H9 (cell line): Measurements from ENCODE around the gene RABGAP1L. TPM values are rescaled to one million over a fixed set of nuclear protein-coding genes. Genes with fewer than 3 reads are reported as not detected.

Experiments used
- DNase-seq: peaks from one replicate; pipeline ENCODE4 v3.0.0-alpha.2; 2017
- H2AFZ ChIP-seq: one replicate; pipeline ENCODE4 v1.6.1; 2013; ENCODE audit warnings: mild to moderate bottlenecking, low read length, control low read depth, moderate library complexity
- H2AK5ac ChIP-seq: 2 replicates; pipeline ENCODE4 v1.6.1; 2013; ENCODE audit warnings: low read length, control low read depth, mixed read lengths; ENCODE audit not compliant: insufficient read length
- H2BK120ac ChIP-seq: one replicate; pipeline ENCODE4 v1.6.1; 2013; ENCODE audit warnings: low read depth, mild to moderate bottlenecking, low read length, control low read depth, inconsistent platforms; ENCODE audit not compliant: poor library complexity, severe bottlenecking
- H2BK12ac ChIP-seq: 2 replicates; pipeline ENCODE4 v1.6.1; 2013; ENCODE audit warnings: low read length, control low read depth, mixed read lengths, low read depth; ENCODE audit not compliant: insufficient read length
- H2BK15ac ChIP-seq: 2 replicates; pipeline ENCODE4 v1.6.1; 2013; ENCODE audit warnings: low read depth, low read length, control low read depth
- H2BK20ac ChIP-seq: one replicate; pipeline ENCODE4 v1.6.1; 2013; ENCODE audit warnings: low read depth, mild to moderate bottlenecking, low read length, control low read depth, inconsistent platforms; ENCODE audit not compliant: poor library complexity, severe bottlenecking
- H2BK5ac ChIP-seq: 2 replicates; pipeline ENCODE4 v1.6.1; 2013; ENCODE audit warnings: low read length, control low read depth, mixed read lengths; ENCODE audit not compliant: insufficient read length
- H3K14ac ChIP-seq: 2 replicates; pipeline ENCODE4 v1.6.1; 2013; ENCODE audit warnings: low read length, control low read depth; ENCODE audit not compliant: insufficient read depth
- H3K18ac ChIP-seq: 2 replicates; pipeline ENCODE4 v1.6.1; 2013; ENCODE audit warnings: low read depth, mild to moderate bottlenecking, mixed read lengths, low read length, control low read depth; ENCODE audit not compliant: insufficient read length
- H3K23ac ChIP-seq: 2 replicates; pipeline ENCODE4 v1.6.1; 2013; ENCODE audit warnings: low read length, control low read depth, mixed read lengths, low read depth; ENCODE audit not compliant: insufficient read length
- H3K23me2 ChIP-seq: 2 replicates; pipeline ENCODE4 v1.6.1; 2013; ENCODE audit warnings: low read depth, mild to moderate bottlenecking, mixed read lengths, low read length, control low read depth; ENCODE audit not compliant: insufficient read length, poor library complexity, severe bottlenecking
- H3K27ac ChIP-seq: 2 replicates; pipeline ENCODE4 v1.5.1; 2013; ENCODE audit warnings: low read length, control low read depth, mixed read lengths, low read depth; ENCODE audit not compliant: insufficient read length
- H3K27me3 ChIP-seq: 2 replicates; pipeline ENCODE4 v1.6.1; 2013; ENCODE audit warnings: low read length, control low read depth, inconsistent platforms; ENCODE audit not compliant: insufficient read depth
- H3K4ac ChIP-seq: 2 replicates; pipeline ENCODE4 v1.6.1; 2013; ENCODE audit warnings: low read depth, mild to moderate bottlenecking, control low read depth, inconsistent platforms, low read length, moderate library complexity
- H3K4me1 ChIP-seq: 2 replicates; pipeline ENCODE4 v1.6.1; 2013; ENCODE audit warnings: low read length, control low read depth, inconsistent platforms; ENCODE audit not compliant: insufficient read depth
- H3K4me2 ChIP-seq: 2 replicates; pipeline ENCODE4 v1.6.1; 2013; ENCODE audit warnings: low read length, control low read depth, mixed read lengths; ENCODE audit not compliant: insufficient read length, insufficient read depth
- H3K56ac ChIP-seq: 2 replicates; pipeline ENCODE4 v1.6.1; 2013; ENCODE audit warnings: low read depth, mild to moderate bottlenecking, mixed read lengths, low read length, control low read depth; ENCODE audit not compliant: insufficient read length
- H3K79me1 ChIP-seq: 2 replicates; pipeline ENCODE4 v1.6.1; 2013; ENCODE audit warnings: low read depth, mild to moderate bottlenecking, moderate library complexity, low read length, control low read depth, inconsistent platforms; ENCODE audit not compliant: insufficient read depth, poor library complexity, severe bottlenecking
- H3K79me2 ChIP-seq: 2 replicates; pipeline ENCODE4 v1.6.1; 2013; ENCODE audit warnings: low read length, control low read depth, inconsistent platforms; ENCODE audit not compliant: insufficient read depth
- H3K9ac ChIP-seq: 2 replicates; pipeline ENCODE4 v1.6.1; 2013; ENCODE audit warnings: low read length, control low read depth, mixed read lengths; ENCODE audit not compliant: insufficient read length; ENCODE audit errors: extremely low read depth
- H3K9me3 ChIP-seq: one replicate; pipeline ENCODE4 v1.6.1; 2013; ENCODE audit warnings: low read depth, low read length, inconsistent platforms; ENCODE audit not compliant: control insufficient read depth
- H3T11ph ChIP-seq: one replicate; pipeline ENCODE4 v1.6.1; 2013; ENCODE audit warnings: mild to moderate bottlenecking, low read length, control low read depth, inconsistent platforms
- H4K20me1 ChIP-seq: one replicate; pipeline ENCODE4 v1.6.1; 2013; ENCODE audit not compliant: control insufficient read depth, insufficient read length, insufficient read depth
- H4K5ac ChIP-seq: 2 replicates; pipeline ENCODE4 v1.6.1; 2013; ENCODE audit warnings: low read depth, mild to moderate bottlenecking, mixed read lengths, low read length, control low read depth; ENCODE audit not compliant: insufficient read length
- H4K8ac ChIP-seq: replicated peaks from 2 replicates; pipeline ENCODE4 v1.6.1; 2013; ENCODE audit warnings: low read length, control low read depth, mixed read lengths, low read depth; ENCODE audit not compliant: insufficient read length
- H4K91ac ChIP-seq: 2 replicates; pipeline ENCODE4 v1.6.1; 2013; ENCODE audit warnings: low read depth, mild to moderate bottlenecking, moderate library complexity, mixed read lengths, low read length, control low read depth; ENCODE audit not compliant: insufficient read length
- H3K27ac Mint-ChIP-seq, 3 experiments: 2 replicates in 2 of 3; 3 replicates in 1 of 3; pipeline ENCODE4 v1.8.0; 2020 to 2021; ENCODE audit warnings: mixed read lengths in 3 of 3, mild to moderate bottlenecking in 1 of 3, moderate library complexity in 1 of 3
- H3K27me3 Mint-ChIP-seq: 2 replicates; pipeline ENCODE4 v1.8.0; 2021; ENCODE audit warnings: low read depth, mild to moderate bottlenecking, moderate library complexity, mixed read lengths
- H3K36me3 Mint-ChIP-seq, 3 experiments: 2 replicates in 2 of 3; 3 replicates in 1 of 3; pipeline ENCODE4 v1.8.0; 2020 to 2021; ENCODE audit warnings: low read depth in 3 of 3, mixed read lengths in 3 of 3; ENCODE audit not compliant: insufficient read depth in 1 of 3
- H3K4me1 Mint-ChIP-seq, 2 experiments: 2 replicates each; pipeline ENCODE4 v1.8.0; 2020; ENCODE audit warnings: mixed read lengths in 2 of 2
- H3K4me3 Mint-ChIP-seq, 2 experiments: 2 replicates in 1 of 2; 3 replicates in 1 of 2; pipeline ENCODE4 v1.8.0; 2020 to 2021; ENCODE audit warnings: mild to moderate bottlenecking in 2 of 2, mixed read lengths in 2 of 2, moderate library complexity in 1 of 2
- H3K9me3 Mint-ChIP-seq, 2 experiments: 2 replicates in 1 of 2; 3 replicates in 1 of 2; pipeline ENCODE4 v1.8.0; 2020; ENCODE audit warnings: mild to moderate bottlenecking in 2 of 2, mixed read lengths in 2 of 2, moderate library complexity in 1 of 2
- WGBS: extraction: QIAGEN DNeasy Blood & Tissue Kit; methylation state at CpG from one replicate; pipeline ENCODE4 v1.1.7; 2013; ENCODE audit warnings: missing lambda C conversion rate, low lambda C conversion rate, mixed read lengths; ENCODE audit not compliant: insufficient read length; ENCODE audit errors: extremely low coverage; 5-methylcytosine and 5-hydroxymethylcytosine counted together
- total RNA-seq: library from RNA; stranded (reverse); gene quantifications from 2 replicates; pipeline ENCODE4 v1.2.1, GENCODE V29; 2021
- TF ChIP-seq, protein P1 (sequence below): fragments of 200-600 bp; sonication (generic); conservative IDR thresholded peaks from 3 replicates; pipeline ENCODE4 v1.8.0; 2021; ENCODE audit warnings: antibody characterized with exemption, mild to moderate bottlenecking

The RABGAP1L gene
- total RNA-seq, 1 experiment from 2014 or later: 147 TPM

DNA sequence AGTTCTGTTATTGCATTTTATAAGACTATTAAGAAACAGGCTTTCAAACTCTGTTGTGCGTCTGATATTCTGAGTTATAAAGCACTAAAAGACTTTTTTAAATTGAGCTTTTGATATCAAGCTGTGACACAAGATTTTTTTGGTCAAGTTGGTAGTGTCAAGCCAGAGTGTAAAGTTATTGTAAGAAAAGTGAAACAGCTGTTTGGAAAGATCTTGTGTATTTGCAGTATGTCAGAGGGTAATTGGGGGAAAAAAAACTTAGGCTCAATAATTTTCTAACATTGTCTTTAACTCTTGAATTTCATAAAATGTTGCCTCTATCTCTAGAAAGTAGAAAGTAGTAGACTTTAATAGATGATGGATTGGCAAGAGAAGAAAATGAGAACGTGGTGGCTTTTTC lies 844.2 kb downstream of the RABGAP1L start:
- Histone ChIP-seq H3K27me3 (no peaks in the 10 kb centered on the region), H4K20me1 (no peaks in the 10 kb centered on the region), H3K23me2 (peaks cover 5% of the 10 kb centered on the region), H2BK12ac (no peak overlapping the region), H3K4me2 (no peak overlapping the region), H3K4ac (no peak overlapping the region), H2BK120ac (no peak overlapping the region), H3K14ac (no peak overlapping the region), H2BK15ac (no peak overlapping the region), H2AFZ (no peak overlapping the region), H3K9ac (no peak overlapping the region), H4K8ac (no peak overlapping the region), H3K18ac (no peak overlapping the region), H4K5ac (no peak overlapping the region), H3K23ac (no peak overlapping the region), H3K27ac (no peak overlapping the region), H2BK20ac (no peak overlapping the region), H4K91ac (no peak overlapping the region), H3K79me2 (peaks cover 40% of the 10 kb centered on the region; the same call in 1 of the 2 replicates), H2BK5ac (no peak overlapping the region), H3K56ac (no peak overlapping the region), H3K9me3 (no peaks in the 10 kb centered on the region), H3T11ph (no peak overlapping the region), H3K79me1 (no peaks in the 10 kb centered on the region), H3K4me1 (no peaks in the 10 kb centered on the region), H2AK5ac (no peak overlapping the region)
- no peak for DNase-seq
- H3K36me3 Mint-ChIP-seq: peaks cover 16 to 37% (median 32%) of the 10 kb centered on the region in 3 experiments; a peak in 6 of 7 replicates
- H3K4me1 Mint-ChIP-seq: peaks cover 21 to 23% of the 10 kb centered on the region in 2 experiments
- H3K4me3 Mint-ChIP-seq: no peak overlapping the region
- peak overlapping the region in 1 of 3 experiments; percentile 38; a peak in 3 of 7 replicates for H3K27ac Mint-ChIP-seq
- no peaks in the 10 kb centered on the region for H3K9me3 Mint-ChIP-seq
- TF ChIP-seq, protein P1, sequence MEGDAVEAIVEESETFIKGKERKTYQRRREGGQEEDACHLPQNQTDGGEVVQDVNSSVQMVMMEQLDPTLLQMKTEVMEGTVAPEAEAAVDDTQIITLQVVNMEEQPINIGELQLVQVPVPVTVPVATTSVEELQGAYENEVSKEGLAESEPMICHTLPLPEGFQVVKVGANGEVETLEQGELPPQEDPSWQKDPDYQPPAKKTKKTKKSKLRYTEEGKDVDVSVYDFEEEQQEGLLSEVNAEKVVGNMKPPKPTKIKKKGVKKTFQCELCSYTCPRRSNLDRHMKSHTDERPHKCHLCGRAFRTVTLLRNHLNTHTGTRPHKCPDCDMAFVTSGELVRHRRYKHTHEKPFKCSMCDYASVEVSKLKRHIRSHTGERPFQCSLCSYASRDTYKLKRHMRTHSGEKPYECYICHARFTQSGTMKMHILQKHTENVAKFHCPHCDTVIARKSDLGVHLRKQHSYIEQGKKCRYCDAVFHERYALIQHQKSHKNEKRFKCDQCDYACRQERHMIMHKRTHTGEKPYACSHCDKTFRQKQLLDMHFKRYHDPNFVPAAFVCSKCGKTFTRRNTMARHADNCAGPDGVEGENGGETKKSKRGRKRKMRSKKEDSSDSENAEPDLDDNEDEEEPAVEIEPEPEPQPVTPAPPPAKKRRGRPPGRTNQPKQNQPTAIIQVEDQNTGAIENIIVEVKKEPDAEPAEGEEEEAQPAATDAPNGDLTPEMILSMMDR: no peak
- no CpG with 5 or more reads among the region's 2 CpGs for WGBS
- no peaks in the 10 kb centered on the region for H3K27me3 Mint-ChIP-seq
